Neural cell (in vitro differentiated cells): Measurements from ENCODE around the gene UNKL.

Experiments used
- EP300 ChIP-seq: fragments of 450-650 bp; conservative IDR thresholded peaks from 2 replicates; pipeline ENCODE4 v1.6.1; 2014; ENCODE audit warnings: antibody characterized with exemption, mild to moderate bottlenecking, moderate library complexity; ENCODE audit not compliant: poor library complexity, severe bottlenecking
- EZH2 ChIP-seq: fragments of 200-600, 300-800 bp; shearing (Covaris generic), sonication (generic); IDR thresholded peaks from 2 replicates; pipeline ENCODE4 v1.6.1; 2014; ENCODE audit warnings: antibody characterized with exemption, low read length, borderline replicate concordance, mild to moderate bottlenecking; ENCODE audit not compliant: insufficient read depth, poor library complexity, severe bottlenecking

DNA sequence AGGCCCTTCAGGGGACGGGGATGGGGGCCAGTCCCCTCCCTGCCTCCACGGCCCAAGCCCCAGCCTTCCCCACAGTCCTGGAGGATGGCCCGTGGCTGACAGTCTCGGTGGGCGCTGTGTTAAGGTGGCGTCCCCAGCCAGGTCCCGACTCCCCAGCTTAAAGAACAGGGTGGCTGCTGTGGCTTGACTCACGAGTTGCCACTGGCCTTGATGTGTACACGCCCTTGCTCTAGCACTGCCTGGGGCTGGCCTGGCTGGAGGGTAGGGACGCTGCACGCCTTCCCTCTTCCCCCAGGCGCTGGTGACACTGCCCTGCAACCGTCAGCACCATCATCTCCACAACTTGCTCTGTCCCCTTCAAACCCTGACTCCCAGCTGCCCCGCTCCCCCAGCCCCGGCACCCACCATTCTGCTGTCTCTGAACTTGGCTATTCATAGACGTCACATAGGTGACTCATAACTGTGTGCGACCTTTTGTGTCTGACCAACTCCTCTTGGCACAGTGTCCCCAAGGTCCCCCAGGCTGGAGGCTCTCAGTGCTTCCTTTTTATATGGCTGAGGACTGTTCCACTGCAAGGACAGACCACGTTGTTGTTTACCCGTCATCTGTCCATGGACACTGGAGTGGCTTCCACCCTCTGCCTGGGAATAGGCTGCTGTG is 56.5 kb downstream of the UNKL start:
- TF ChIP-seq EZH2, result no peak
- TF ChIP-seq EP300, result no peak
